ENCODE results near the gene IL17RE.

Gene IL17RE

GRCh38 chr3:9946112-9947024 is 43.7 kb downstream of the IL17RE start:
- H3K27ac ChIP-seq, result peak overlapping the region in 19 of 21 experiments; percentile 17 to 85 (median 71)
- peak overlapping the region; percentile 28 to 60 (median 39) for H3K4me3 ChIP-seq

- Histone ChIP-seq H3K4me3 (peak overlapping the region; percentile 28 to 60 (median 39)), H3K27ac (peak overlapping the region in 18 of 21 experiments; percentile 32 to 85 (median 74))
Measured at GRCh38 chr3:9947025-9947995, 44.7 kb downstream of the IL17RE start.

GRCh38 chr3:9948586-9948985 is 45.9 kb downstream of the IL17RE start:
- H3K4me3 ChIP-seq, result no peak overlapping the region
- H3K27ac ChIP-seq, result no peak overlapping the region

GRCh38 chr3:9949115-9949514 is 46.5 kb downstream of the IL17RE start:
- H3K27ac ChIP-seq, result no peak overlapping the region
- no peak overlapping the region for H3K4me3 ChIP-seq

- Histone ChIP-seq H3K27ac (no peak overlapping the region), H3K4me3 (no peak overlapping the region)
Measured at GRCh38 chr3:9949626-9950025, 47.0 kb downstream of the IL17RE start.

GRCh38 chr3:9951126-9951525 is 48.5 kb downstream of the IL17RE start:
- H3K4me3 ChIP-seq, result peak overlapping the region in 1 of 7 experiments; percentile 35
- no peak overlapping the region for H3K27ac ChIP-seq

GRCh38 chr3:9951598-9951961 is 48.9 kb downstream of the IL17RE start:
- peak overlapping the region in 3 of 21 experiments; percentile 4 to 31 (median 18) for H3K27ac ChIP-seq
- H3K4me3 ChIP-seq, result peak overlapping the region; percentile 35 to 58 (median 47)

GRCh38 chr3:9951962-9952805 is 49.5 kb downstream of the IL17RE start, which contains the start of gene PRRT3:
PRRT3 (minus strand) TSS chr3:9952408; CDS start chr3:9950115, 2,293 bp downstream.
- peak within 1 kb of the TSS; percentile 35 to 58 (median 47) for H3K4me3 ChIP-seq
- peak within 1 kb of the TSS in 5 of 21 experiments; percentile 4 to 38 (median 27) for H3K27ac ChIP-seq

- Histone ChIP-seq H3K4me3 (no peak overlapping the region), H3K27ac (no peak overlapping the region)
Measured at GRCh38 chr3:9955067-9955502, 52.4 kb downstream of the IL17RE start.

GRCh38 chr3:9955611-9956352 is 53.1 kb downstream of the IL17RE start:
- no peak overlapping the region for H3K4me3 ChIP-seq

GRCh38 chr3:9957214-9957613 is 54.6 kb downstream of the IL17RE start:
- no peak overlapping the region for H3K4me3 ChIP-seq
- H3K27ac ChIP-seq, result no peak overlapping the region

More at GRCh38 chr3:9955611-9956352, 53.1 kb downstream of the IL17RE start:
- H3K27ac ChIP-seq, result peak overlapping the region in 5 of 21 experiments; percentile 1 to 45 (median 25)

- H3K27ac ChIP-seq, result no peak overlapping the region
- no peak overlapping the region for H3K4me3 ChIP-seq
Measured at GRCh38 chr3:9965200-9965875, 62.7 kb downstream of the IL17RE start.

Measured in skin epidermis (tissue), 12 donors.